Smooth muscle cell (in vitro differentiated cells): Measurements from ENCODE around the gene ASPDH. TPM values are rescaled to one million over a fixed set of nuclear protein-coding genes. Genes with fewer than 3 reads are reported as not detected.

Experiments used
- DNase-seq: peaks from one replicate; lab custom pipeline; 2025; ENCODE audit not compliant: unreplicated experiment; lab: John Stamatoyannopoulos, UW
- H2AFZ ChIP-seq: fragments of 200-600 bp; sonication (generic); 2 replicates; pipeline ENCODE4 v1.6.0; 2016; ENCODE audit warnings: antibody characterized with exemption, low read depth, mild to moderate bottlenecking
- H3F3A ChIP-seq: fragments of 200-600 bp; sonication (generic); 2 replicates; pipeline ENCODE4 v1.6.0; 2017; ENCODE audit warnings: antibody characterized with exemption, low read depth
- H3K27ac ChIP-seq: fragments of 200-600 bp; sonication (generic); 2 replicates; pipeline ENCODE4 v1.5.1; 2016; ENCODE audit warnings: low read depth, mild to moderate bottlenecking
- H3K27me3 ChIP-seq: fragments of 200-600 bp; sonication (generic); 2 replicates; pipeline ENCODE4 v1.6.1; 2016; ENCODE audit warnings: low read depth, mild to moderate bottlenecking
- H3K36me3 ChIP-seq: fragments of 200-600 bp; sonication (generic); 2 replicates; pipeline ENCODE4 v1.5.1; 2016; ENCODE audit warnings: low read depth
- H3K4me1 ChIP-seq: fragments of 200-600 bp; sonication (generic); 2 replicates; pipeline ENCODE4 v1.5.1; 2016; ENCODE audit warnings: low read depth
- H3K4me2 ChIP-seq: fragments of 200-600 bp; sonication (generic); 2 replicates; pipeline ENCODE4 v1.6.0; 2016; ENCODE audit warnings: mild to moderate bottlenecking
- H3K4me3 ChIP-seq: fragments of 200-600 bp; sonication (generic); 2 replicates; pipeline ENCODE4 v1.5.1; 2016; ENCODE audit warnings: mild to moderate bottlenecking
- H3K79me2 ChIP-seq: fragments of 200-600 bp; sonication (generic); 2 replicates; pipeline ENCODE4 v1.6.0; 2016; ENCODE audit warnings: low read depth, mild to moderate bottlenecking
- H3K9ac ChIP-seq: fragments of 200-600 bp; sonication (generic); 2 replicates; pipeline ENCODE4 v1.6.0; 2016; ENCODE audit warnings: low read depth
- H3K9me3 ChIP-seq: fragments of 200-600 bp; sonication (generic); replicated peaks from 2 replicates; pipeline ENCODE4 v1.5.1; 2016; ENCODE audit warnings: low read depth
- H4K20me1 ChIP-seq: fragments of 200-600 bp; sonication (generic); 2 replicates; pipeline ENCODE4 v1.6.0; 2016; ENCODE audit warnings: low read depth
- WGBS: methylation state at CpG from one replicate; pipeline ENCODE4 v1.1.7; 2016; ENCODE audit warnings: low lambda C conversion rate; 5-methylcytosine and 5-hydroxymethylcytosine counted together
- polyA plus RNA-seq: library from polyadenylated mRNA; unstranded; fragments of >200 nt; fragmentation: Nextera tagmentation; extraction: Ambion mirVana; gene quantifications from 2 replicates; pipeline ENCODE4 v1.2.1, GENCODE V29; 2016
- total RNA-seq: library from RNA; depleted of rRNA; stranded (reverse); fragments of >200 nt; gene quantifications from 2 replicates; pipeline ENCODE4 v1.2.3, GENCODE V29; 2014
- TF ChIP-seq, protein P1 (sequence below): fragments of 200-600 bp; sonication (generic); IDR thresholded peaks from 2 replicates; pipeline ENCODE4 v1.5.1; 2017; ENCODE audit warnings: borderline replicate concordance, mild to moderate bottlenecking, antibody characterized with exemption; ENCODE audit not compliant: insufficient read depth, poor library complexity, severe bottlenecking

The ASPDH gene
- total and polyA plus RNA-seq, 2 experiments from 2014 or later = not detected

DNA sequence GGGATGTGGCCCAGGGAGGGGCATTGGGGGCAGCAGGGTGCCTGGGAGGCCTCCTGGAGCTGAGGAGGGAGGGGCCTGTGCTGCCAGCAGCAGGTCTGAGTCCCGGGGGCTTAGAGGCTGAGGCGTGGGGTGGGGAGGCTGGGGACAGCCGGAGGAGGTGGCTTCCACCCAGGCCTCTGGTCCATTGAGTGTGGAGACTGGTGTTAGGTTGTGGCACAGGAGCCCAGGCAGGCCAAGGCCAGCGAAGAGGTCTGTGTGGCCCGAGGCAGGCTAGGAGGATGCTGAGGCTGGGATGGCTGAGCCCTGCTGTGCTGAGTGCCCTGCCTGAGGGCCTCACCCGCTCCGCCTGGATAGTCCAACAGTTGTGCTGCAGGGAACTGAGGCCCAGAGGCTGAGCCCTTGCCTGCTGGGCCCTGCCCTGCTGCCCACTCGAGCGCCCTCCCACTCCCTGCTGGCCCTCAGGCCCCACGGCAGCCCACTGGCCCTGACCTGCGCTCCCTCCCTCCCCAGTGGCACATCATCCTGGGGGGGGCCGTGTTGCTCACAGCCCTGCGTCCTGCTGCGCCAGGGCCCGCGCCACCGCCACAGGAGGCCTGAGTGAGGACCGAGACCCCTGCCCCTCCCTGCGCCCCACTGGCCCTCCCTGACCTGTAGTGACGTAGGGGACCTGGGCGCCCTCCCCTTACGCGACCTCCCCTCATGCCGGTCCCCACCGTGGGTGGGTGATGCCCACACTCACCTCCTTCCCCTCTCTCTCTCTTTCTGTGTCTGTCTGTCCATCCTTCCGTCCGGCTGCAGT lies 32.2 kb downstream of the ASPDH start:
- whole genome bisulfite sequencing = 98% methylated on average over 12 of the region's 27 CpGs
- peaks cover 7% of the 10 kb centered on the region for H3K4me1 ChIP-seq
- no peak overlapping the region for H3K9ac ChIP-seq
- H2AFZ ChIP-seq = no peak overlapping the region
- H3K27me3 ChIP-seq = no peaks in the 10 kb centered on the region
- H3F3A ChIP-seq = peaks cover 6% of the 10 kb centered on the region
- no peaks in the 10 kb centered on the region for H3K9me3 ChIP-seq
- H3K27ac ChIP-seq = no peak overlapping the region
- TF ChIP-seq, protein P1, sequence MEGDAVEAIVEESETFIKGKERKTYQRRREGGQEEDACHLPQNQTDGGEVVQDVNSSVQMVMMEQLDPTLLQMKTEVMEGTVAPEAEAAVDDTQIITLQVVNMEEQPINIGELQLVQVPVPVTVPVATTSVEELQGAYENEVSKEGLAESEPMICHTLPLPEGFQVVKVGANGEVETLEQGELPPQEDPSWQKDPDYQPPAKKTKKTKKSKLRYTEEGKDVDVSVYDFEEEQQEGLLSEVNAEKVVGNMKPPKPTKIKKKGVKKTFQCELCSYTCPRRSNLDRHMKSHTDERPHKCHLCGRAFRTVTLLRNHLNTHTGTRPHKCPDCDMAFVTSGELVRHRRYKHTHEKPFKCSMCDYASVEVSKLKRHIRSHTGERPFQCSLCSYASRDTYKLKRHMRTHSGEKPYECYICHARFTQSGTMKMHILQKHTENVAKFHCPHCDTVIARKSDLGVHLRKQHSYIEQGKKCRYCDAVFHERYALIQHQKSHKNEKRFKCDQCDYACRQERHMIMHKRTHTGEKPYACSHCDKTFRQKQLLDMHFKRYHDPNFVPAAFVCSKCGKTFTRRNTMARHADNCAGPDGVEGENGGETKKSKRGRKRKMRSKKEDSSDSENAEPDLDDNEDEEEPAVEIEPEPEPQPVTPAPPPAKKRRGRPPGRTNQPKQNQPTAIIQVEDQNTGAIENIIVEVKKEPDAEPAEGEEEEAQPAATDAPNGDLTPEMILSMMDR = no peak
- no peak overlapping the region for H3K4me2 ChIP-seq
- H3K4me3 ChIP-seq = no peak overlapping the region
- peaks cover 24% of the 10 kb centered on the region for H4K20me1 ChIP-seq
- H3K79me2 ChIP-seq = peaks cover 16% of the 10 kb centered on the region
- DNase-seq = no peak
- no peaks in the 10 kb centered on the region for H3K36me3 ChIP-seq

DNA sequence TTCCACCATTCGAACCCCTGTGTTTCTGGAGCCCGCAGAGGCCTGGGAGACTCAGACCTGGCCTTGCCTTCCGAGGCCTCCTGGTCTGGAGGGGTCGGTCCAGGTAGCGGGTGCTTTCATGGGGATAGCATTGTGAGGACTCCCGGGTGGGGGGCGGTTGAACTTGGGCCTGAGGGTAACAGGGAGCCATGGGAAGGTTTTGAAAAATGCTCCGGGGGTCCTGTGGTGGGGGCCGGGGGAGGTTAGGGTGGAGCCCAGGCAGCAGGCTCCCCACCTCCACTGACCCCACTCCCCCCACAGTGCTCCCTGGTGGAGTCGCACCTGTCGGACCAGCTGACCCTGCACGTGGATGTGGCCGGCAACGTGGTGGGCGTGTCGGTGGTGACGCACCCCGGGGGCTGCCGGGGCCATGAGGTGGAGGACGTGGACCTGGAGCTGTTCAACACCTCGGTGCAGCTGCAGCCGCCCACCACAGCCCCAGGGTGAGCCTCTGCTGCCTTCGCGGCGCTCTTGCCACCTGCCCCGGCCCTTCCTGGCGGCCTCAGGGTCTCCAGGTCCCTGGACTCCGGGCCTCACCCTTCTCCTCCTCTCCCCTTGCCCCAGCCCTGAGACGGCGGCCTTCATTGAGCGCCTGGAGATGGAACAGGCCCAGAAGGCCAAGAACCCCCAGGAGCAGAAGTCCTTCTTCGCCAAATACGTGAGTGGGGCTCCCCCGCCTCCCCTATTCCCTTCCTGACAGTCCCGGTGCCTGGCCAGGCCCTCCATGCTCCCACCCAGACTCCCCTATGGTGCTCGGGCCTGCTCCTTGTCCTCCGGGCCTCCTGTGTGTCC lies 33.2 kb downstream of the ASPDH start:
- H3K9me3 ChIP-seq = no peaks in the 10 kb centered on the region
- no peaks in the 10 kb centered on the region for H3K27me3 ChIP-seq
- H3K4me1 ChIP-seq = peaks cover 7% of the 10 kb centered on the region
- no peak overlapping the region for H3K9ac ChIP-seq
- peaks cover 6% of the 10 kb centered on the region for H3F3A ChIP-seq
- H3K27ac ChIP-seq = no peak overlapping the region
- H3K79me2 ChIP-seq = peaks cover 16% of the 10 kb centered on the region
- peaks cover 24% of the 10 kb centered on the region for H4K20me1 ChIP-seq
- no peaks in the 10 kb centered on the region for H3K36me3 ChIP-seq
- no peak overlapping the region for H2AFZ ChIP-seq
- no peak for DNase-seq
- WGBS = 99% methylated on average over 31 of the region's 37 CpGs
- H3K4me2 ChIP-seq = no peak overlapping the region
- TF ChIP-seq, protein P1 = no peak
- no peak overlapping the region for H3K4me3 ChIP-seq

DNA sequence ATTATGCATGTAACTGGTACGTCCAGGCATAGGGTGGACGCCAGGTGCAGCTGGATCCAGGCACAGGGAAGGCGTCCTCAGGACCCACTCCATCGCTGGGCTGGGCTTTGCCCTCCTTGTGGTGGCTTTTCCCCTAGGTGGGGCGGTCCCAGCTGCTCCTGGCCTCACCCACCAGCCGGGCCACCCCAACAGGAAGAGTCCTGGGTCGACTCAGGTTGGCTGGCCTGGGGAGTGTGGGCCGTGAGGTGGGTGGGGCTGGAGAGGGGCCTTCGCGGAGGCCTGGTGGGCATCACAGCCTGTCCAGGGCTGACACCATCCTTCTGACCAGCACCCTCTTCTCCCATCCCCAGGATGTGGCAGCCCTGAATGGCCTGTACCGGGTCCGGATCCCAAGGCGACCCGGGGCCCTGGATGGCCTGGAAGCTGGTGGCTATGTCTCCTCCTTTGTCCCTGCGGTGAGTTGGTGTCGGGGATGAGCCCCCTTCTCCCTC lies 33.9 kb downstream of the ASPDH start:
- no peaks in the 10 kb centered on the region for H3K27me3 ChIP-seq
- H3F3A ChIP-seq = peaks cover 6% of the 10 kb centered on the region
- 97% methylated on average over 13 of the region's 16 CpGs for WGBS
- no peak overlapping the region for H3K4me2 ChIP-seq
- no peaks in the 10 kb centered on the region for H3K9me3 ChIP-seq
- TF ChIP-seq, protein P1 = no peak
- no peak overlapping the region for H3K27ac ChIP-seq
- peaks cover 16% of the 10 kb centered on the region for H3K79me2 ChIP-seq
- peaks cover 7% of the 10 kb centered on the region for H3K4me1 ChIP-seq
- no peak overlapping the region for H3K9ac ChIP-seq
- no peak overlapping the region for H2AFZ ChIP-seq
- no peaks in the 10 kb centered on the region for H3K36me3 ChIP-seq
- no peak overlapping the region for H3K4me3 ChIP-seq
- H4K20me1 ChIP-seq = peaks cover 24% of the 10 kb centered on the region
- no peak for DNase-seq
